Colonic mucosa (tissue), 4 donors: Measurements from ENCODE around the gene SLC10A1. TPM values are rescaled to one million over a fixed set of nuclear protein-coding genes. Genes with fewer than 3 reads are reported as not detected.

ENCODE experiments used
- DNase-seq: peaks from one replicate; pipeline ENCODE4 v3.0.0-alpha.2; 2020
- H3K27ac ChIP-seq: fragments of 200-600 bp; one replicate; pipeline ENCODE4 v1.8.0; 2021
- H3K27me3 ChIP-seq: fragments of 200-600 bp; one replicate; pipeline ENCODE4 v1.8.0; 2021
- H3K36me3 ChIP-seq: fragments of 200-600 bp; one replicate; pipeline ENCODE4 v1.8.0; 2021
- H3K4me1 ChIP-seq: fragments of 200-600 bp; one replicate; pipeline ENCODE4 v1.8.0; 2021; ENCODE audit warnings: mild to moderate bottlenecking
- H3K4me3 ChIP-seq: fragments of 200-600 bp; one replicate; pipeline ENCODE4 v1.8.0; 2021
- H3K9ac ChIP-seq, 2 donors: one replicate each; pipeline ENCODE4 v1.7.0; 2013; ENCODE audit warnings: control low read depth in 2 of 2, low read depth in 2 of 2, low read length in 2 of 2
- H3K9me3 ChIP-seq: fragments of 200-600 bp; one replicate; pipeline ENCODE4 v1.8.0; 2021
- CTCF ChIP-seq: fragments of 200-600 bp; IDR thresholded peaks from one replicate; pipeline ENCODE4 v1.8.0; 2022; ENCODE audit warnings: antibody characterized with exemption, mild to moderate bottlenecking
- intact Hi-C: fragments of 100-400 bp; cut with DNase I; formaldehyde crosslinking; loops from one replicate; pipeline ENCODE4 v1.14.1; 2022
- total RNA-seq, 2 donors: library from RNA; stranded (reverse); fragmentation: NEBNext Ultra II Directional in 1 of 2; extraction: Animal tissue kit (Norgen Biotek cat#: 25700) in 1 of 2; gene quantifications; one replicate each; pipeline ENCODE4 v1.2.1, GENCODE V29; 2021
- donor health status: healthy.
- donor health status: DM: no; HTN: no; CAD: no.
- donor health status: DM: no; HTN: no; CAD: no.

The SLC10A1 gene
- total RNA-seq, 2 donors from 2014 or later: not detected

- H3K9me3 ChIP-seq: no peaks in the 10 kb centered on the region
- no peak overlapping the region for H3K4me3 ChIP-seq
- no peak for TF ChIP-seq CTCF
- DNase-seq: no peak
- no peaks in the 10 kb centered on the region for H3K27me3 ChIP-seq
- H3K36me3 ChIP-seq: no peaks in the 10 kb centered on the region
- no peak overlapping the region for H3K9ac ChIP-seq
- intact Hi-C loops: no loop called here
- H3K27ac ChIP-seq: no peak overlapping the region
- H3K4me1 ChIP-seq: no peaks in the 10 kb centered on the region
Observed at GRCh38 chr14:69789118-69789640, 7.9 kb downstream of the SLC10A1 start.

GRCh38 chr14:69786603-69787002 lies 10.4 kb downstream of the SLC10A1 start:
- Histone ChIP-seq H3K4me3 (no peak overlapping the region), H3K27me3 (no peaks in the 10 kb centered on the region), H3K9me3 (no peaks in the 10 kb centered on the region), H3K36me3 (no peaks in the 10 kb centered on the region), H3K9ac (no peak overlapping the region), H3K27ac (no peak overlapping the region), H3K4me1 (no peaks in the 10 kb centered on the region)
- intact Hi-C loops: no loop called here
- no peak for DNase-seq
- TF ChIP-seq CTCF: no peak

GRCh38 chr14:69784942-69785341 lies 12.1 kb downstream of the SLC10A1 start:
- intact Hi-C loops: no loop called here
- Histone ChIP-seq H3K4me1 (no peaks in the 10 kb centered on the region), H3K27ac (no peak overlapping the region), H3K9ac (no peak overlapping the region), H3K4me3 (no peak overlapping the region), H3K9me3 (no peaks in the 10 kb centered on the region), H3K27me3 (no peaks in the 10 kb centered on the region), H3K36me3 (no peaks in the 10 kb centered on the region)
- TF ChIP-seq CTCF: no peak
- no peak for DNase-seq

GRCh38 chr14:69780952-69781351 lies 16.1 kb downstream of the SLC10A1 start:
- no peak for DNase-seq
- no peaks in the 10 kb centered on the region for H3K9me3 ChIP-seq
- intact Hi-C loops: no loop called here
- TF ChIP-seq CTCF: no peak
- no peak overlapping the region for H3K4me3 ChIP-seq
- no peak overlapping the region for H3K9ac ChIP-seq
- peaks cover 2% of the 10 kb centered on the region for H3K36me3 ChIP-seq
- no peak overlapping the region for H3K27ac ChIP-seq
- no peaks in the 10 kb centered on the region for H3K4me1 ChIP-seq
- H3K27me3 ChIP-seq: no peaks in the 10 kb centered on the region

GRCh38 chr14:69780092-69780491 lies 16.9 kb downstream of the SLC10A1 start:
- Histone ChIP-seq H3K27ac (no peak overlapping the region), H3K27me3 (no peaks in the 10 kb centered on the region), H3K9me3 (no peaks in the 10 kb centered on the region), H3K36me3 (peaks cover 8% of the 10 kb centered on the region), H3K4me3 (no peak overlapping the region), H3K4me1 (no peaks in the 10 kb centered on the region), H3K9ac (no peak overlapping the region)
- intact Hi-C loops: no loop called here
- DNase-seq: no peak
- TF ChIP-seq CTCF: no peak
